GM19025 (cell line): ENCODE results near the gene ZNF341.

Source experiments
- ATAC-seq: cut with Tn5 transposase; IDR thresholded peaks from one replicate; pipeline ENCODE4 v1.9.1; 2021; ENCODE audit warnings: mild to moderate bottlenecking, low read depth, moderate library complexity; ENCODE audit not compliant: unreplicated experiment

The ZNF341 gene

GRCh38 chr20:33838035-33838864, 106.5 kb downstream of the ZNF341 start:
- ATAC-seq = no peak

GRCh38 chr20:33839591-33839990, 107.8 kb downstream of the ZNF341 start:
- ATAC-seq = no peak

- ATAC-seq = no peak
Measured at GRCh38 chr20:33840160-33840559, 108.4 kb downstream of the ZNF341 start.

- ATAC-seq = no peak
Measured at GRCh38 chr20:33840759-33841435, 109.1 kb downstream of the ZNF341 start.

- no peak for ATAC-seq
Measured at GRCh38 chr20:33841436-33841799, 109.6 kb downstream of the ZNF341 start.
